ENCODE data around the gene FBXO24. TPM values are rescaled to one million over a fixed set of nuclear protein-coding genes. Genes with fewer than 3 reads are reported as not detected.

Gene FBXO24
- total RNA-seq, 4 donors from 2014 or later, result 0.15 to 4.3 (median 0.99) TPM

DNA sequence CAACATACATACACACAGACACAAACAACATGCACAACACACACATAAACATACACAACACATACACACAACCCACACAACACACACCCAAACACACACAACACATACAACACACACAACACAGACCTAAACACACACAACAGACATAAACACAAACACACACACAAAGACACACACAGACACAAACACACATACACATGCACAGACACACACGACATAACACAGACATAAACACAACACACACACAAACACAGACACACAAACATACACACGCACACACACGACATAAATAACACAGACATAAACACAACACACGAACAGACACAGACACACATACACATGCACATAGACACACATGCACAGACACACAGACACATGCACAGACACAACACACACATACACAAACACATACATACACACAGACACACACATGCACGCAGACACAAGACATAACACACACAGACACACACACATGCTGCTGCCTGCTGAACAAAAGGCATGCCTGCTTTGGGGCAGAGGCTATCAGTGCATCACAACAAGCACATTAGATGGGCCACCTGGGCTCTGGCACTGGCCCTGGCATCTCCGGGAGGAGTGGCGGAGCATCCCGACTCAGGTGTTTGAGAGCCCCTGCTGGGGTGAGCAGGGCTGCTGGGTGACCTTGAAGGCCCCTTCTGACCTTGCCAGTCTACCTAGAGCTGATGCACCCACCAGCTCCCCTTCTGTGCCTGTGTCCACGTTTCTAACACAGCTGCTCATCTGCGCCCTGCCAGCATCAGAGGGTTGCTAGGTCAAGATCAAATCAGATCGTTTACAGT is 5.5 kb upstream of the FBXO24 start:
- WGBS, 2 donors, result 87 to 91% methylated on average over 11 of the region's 11 CpGs
- DNase-seq (ENCODE audit: low spot score in 2 of 2), result no peak
- H3K4me3 ChIP-seq (ENCODE audit: low read depth, poor library complexity, severe bottlenecking), result no peak overlapping the region
- intact Hi-C loops (cut with DNase I; ENCODE audit: low total_unique reads), result no loop called here
- TF ChIP-seq, protein P1, sequence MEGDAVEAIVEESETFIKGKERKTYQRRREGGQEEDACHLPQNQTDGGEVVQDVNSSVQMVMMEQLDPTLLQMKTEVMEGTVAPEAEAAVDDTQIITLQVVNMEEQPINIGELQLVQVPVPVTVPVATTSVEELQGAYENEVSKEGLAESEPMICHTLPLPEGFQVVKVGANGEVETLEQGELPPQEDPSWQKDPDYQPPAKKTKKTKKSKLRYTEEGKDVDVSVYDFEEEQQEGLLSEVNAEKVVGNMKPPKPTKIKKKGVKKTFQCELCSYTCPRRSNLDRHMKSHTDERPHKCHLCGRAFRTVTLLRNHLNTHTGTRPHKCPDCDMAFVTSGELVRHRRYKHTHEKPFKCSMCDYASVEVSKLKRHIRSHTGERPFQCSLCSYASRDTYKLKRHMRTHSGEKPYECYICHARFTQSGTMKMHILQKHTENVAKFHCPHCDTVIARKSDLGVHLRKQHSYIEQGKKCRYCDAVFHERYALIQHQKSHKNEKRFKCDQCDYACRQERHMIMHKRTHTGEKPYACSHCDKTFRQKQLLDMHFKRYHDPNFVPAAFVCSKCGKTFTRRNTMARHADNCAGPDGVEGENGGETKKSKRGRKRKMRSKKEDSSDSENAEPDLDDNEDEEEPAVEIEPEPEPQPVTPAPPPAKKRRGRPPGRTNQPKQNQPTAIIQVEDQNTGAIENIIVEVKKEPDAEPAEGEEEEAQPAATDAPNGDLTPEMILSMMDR (IDR thresholded peaks at IDR 0.05), result no peak
- TF ChIP-seq POLR2A (IDR thresholded peaks at IDR 0.05), result no peak

DNA sequence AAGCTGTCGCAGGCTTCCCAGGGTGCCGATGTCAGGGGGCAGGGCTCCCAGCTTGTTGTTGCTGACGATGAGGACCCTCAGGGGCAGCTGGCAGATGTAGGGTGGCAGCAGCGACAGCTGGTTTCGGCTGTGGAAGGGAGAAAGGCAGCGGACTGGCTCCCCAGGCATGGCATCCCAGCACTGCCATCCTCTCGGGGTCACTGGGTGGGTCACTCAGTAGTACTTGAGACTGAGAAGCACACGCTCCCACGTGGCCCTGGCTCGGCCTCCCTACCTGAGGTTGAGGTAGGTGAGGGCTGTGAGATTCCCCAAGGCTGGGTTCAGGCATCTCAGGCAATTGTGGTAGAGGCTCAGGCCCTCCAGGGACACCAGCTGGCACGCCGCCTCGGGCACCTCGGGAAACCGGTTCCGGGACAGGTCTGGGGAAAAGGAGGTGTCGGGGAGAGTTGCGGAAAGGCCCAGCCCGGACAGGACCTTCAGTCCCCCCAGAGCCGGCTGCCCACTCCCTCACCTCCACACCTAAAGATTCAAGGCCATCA is 4.0 kb upstream of the FBXO24 start:
- DNase-seq (ENCODE audit: low spot score in 2 of 2), result no peak
- intact Hi-C loops (cut with DNase I; ENCODE audit: low total_unique reads), result no loop called here
- no peak overlapping the region for H3K4me3 ChIP-seq (ENCODE audit: low read depth, poor library complexity, severe bottlenecking)
- WGBS, 2 donors, result 74 to 80% methylated on average over 12 to 17 of the region's 20 CpGs
- TF ChIP-seq POLR2A (IDR thresholded peaks at IDR 0.05), result no peak
- TF ChIP-seq, protein P1 (IDR thresholded peaks at IDR 0.05), result no peak

DNA sequence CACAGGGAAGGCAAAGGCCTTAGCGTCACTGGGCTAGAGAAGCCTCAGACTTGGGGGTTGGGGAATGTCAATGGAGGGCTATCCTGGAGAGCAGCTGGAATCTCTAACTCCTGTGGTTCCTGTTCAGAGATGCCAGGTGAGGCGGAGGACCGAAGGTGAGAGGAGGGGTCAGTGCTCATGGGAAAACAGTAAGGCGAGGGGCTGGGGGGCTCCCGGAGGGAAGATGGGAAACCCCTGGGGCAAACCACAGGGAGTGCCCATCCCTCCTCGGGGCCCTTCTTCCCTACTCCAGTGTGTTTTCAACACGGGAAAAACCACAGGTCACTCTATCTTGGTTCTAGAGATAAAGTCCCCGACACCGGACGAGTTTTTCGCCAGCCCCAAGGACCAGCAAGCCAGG is 3.5 kb upstream of the FBXO24 start:
- no peak for TF ChIP-seq POLR2A (IDR thresholded peaks at IDR 0.05)
- TF ChIP-seq, protein P1 (IDR thresholded peaks at IDR 0.05), result no peak
- intact Hi-C loops (cut with DNase I; ENCODE audit: low total_unique reads), result no loop called here
- 71 to 74% methylated on average over 11 of the region's 11 CpGs for WGBS, 2 donors
- DNase-seq (ENCODE audit: low spot score in 2 of 2), result no peak
- H3K4me3 ChIP-seq (ENCODE audit: low read depth, poor library complexity, severe bottlenecking), result no peak overlapping the region

DNA sequence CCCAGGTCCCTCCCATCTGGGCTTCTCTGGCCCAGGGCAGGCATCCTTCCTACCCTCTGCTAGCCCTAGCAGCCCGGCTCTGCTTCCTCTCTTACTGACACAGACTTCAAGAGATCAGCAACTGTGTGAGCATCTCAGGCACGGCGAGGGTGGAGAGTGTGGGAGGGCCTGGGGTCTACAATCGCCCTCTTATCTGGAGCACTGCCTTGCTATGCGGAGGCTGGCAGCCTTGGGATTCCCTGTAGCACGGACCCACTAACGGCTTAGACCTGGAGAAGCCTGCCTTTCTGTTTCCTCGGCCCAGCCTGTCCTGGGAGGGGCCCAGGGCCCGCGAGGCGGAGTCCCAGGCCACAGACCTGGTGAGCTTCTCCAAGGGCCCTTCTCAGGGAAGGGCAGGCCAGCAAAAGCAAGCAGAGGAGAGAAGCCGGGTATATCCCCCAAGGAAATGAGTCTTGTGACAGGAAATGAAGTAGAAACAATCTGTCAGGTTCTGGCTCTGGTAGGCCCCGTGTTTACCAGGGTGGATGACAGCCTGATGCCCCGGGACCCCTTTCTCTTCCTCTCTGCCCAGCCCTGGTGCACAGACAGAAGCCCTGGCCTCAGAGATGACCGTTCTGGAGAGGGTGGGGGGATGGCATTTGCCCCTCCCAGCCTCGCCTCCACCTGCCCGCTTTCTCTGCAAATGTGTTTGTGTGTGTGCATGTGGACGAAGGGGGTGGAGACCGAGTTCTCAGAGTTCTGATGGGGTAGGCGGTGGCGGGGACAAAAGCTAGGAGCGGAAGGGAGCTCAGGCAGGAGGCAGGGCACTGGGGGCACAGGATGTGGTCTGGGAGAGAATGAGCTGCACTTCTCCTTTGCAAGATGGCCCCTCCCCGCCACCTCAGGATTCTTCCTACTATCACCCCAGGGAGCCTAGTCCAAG is 2.7 kb upstream of the FBXO24 start:
- peak; percentile 66 to 92 for DNase-seq (ENCODE audit: low spot score in 2 of 2)
- intact Hi-C loops (cut with DNase I; ENCODE audit: low total_unique reads), result no loop called here
- WGBS, 2 donors, result 47 to 55% methylated on average over 16 to 23 of the region's 23 CpGs
- TF ChIP-seq POLR2A (IDR thresholded peaks at IDR 0.05), result no peak
- TF ChIP-seq, protein P1 (IDR thresholded peaks at IDR 0.05), result no peak
- no peak overlapping the region for H3K4me3 ChIP-seq (ENCODE audit: low read depth, poor library complexity, severe bottlenecking)

DNA sequence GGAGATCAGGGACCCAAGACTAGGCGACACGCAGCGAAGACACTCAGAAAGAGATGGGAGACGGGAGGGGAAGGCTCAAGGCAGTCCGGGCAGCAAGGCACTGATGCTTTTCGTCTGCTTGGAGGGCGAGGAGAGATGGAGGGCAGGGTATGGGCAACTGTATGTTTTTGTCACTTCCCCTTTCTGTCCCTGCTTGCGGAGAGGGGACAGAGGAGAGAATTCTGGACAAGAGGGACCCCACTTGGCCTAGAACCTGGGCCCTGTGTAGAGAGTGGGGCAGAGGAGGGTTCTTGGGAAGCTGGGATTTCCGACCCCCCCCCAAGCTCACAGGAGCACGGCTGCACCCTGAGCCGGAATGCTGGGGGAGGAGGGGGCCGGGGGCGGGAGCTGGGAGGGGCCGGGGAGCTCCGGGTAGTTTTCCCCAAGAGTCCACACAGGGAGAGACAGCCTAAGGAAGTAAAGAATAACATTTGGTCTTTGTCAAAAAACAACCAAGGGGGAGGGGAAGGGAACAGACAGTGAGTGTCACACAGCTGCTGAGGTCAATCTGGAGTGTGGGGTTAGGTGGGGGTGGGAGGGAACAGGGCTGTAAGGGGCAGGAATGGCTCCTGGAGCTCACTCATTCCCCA is 2.0 kb upstream of the FBXO24 start:
- TF ChIP-seq, protein P1 (IDR thresholded peaks at IDR 0.05), result no peak
- no peak for TF ChIP-seq POLR2A (IDR thresholded peaks at IDR 0.05)
- H3K4me3 ChIP-seq (ENCODE audit: low read depth, poor library complexity, severe bottlenecking), result no peak overlapping the region
- intact Hi-C loops (cut with DNase I; ENCODE audit: low total_unique reads), result no loop called here
- DNase-seq (ENCODE audit: low spot score in 2 of 2), result no peak
- 32 to 46% methylated on average over 15 of the region's 15 CpGs for WGBS, 2 donors

Data from lower leg skin (tissue), 4 donors.